Ascending aorta (tissue), 2 donors: ENCODE data around the gene MLKL. TPM values are rescaled to one million over a fixed set of nuclear protein-coding genes. Genes with fewer than 3 reads are reported as not detected.

Experiments
- DNase-seq, 2 donors: peaks; one replicate each; pipeline ENCODE4 v3.0.0-alpha.2; 2019; ENCODE audit warnings: low spot score in 2 of 2
- H3K27ac ChIP-seq, 2 donors: fragments of 200-600 bp; sonication (generic); one replicate each; pipeline ENCODE4 v1.5.1; 2016 to 2017; ENCODE audit warnings: mild to moderate bottlenecking in 1 of 2
- H3K27me3 ChIP-seq: fragments of 200-600 bp; sonication (generic); one replicate; pipeline ENCODE4 v1.5.1; 2017
- H3K36me3 ChIP-seq, 2 donors: fragments of 200-600 bp; sonication (generic); one replicate each; pipeline ENCODE4 v1.5.1; 2016
- H3K4me1 ChIP-seq, 2 donors: fragments of 200-600 bp; sonication (generic); one replicate each; pipeline ENCODE4 v1.5.1; 2016 to 2017; ENCODE audit warnings: mild to moderate bottlenecking in 1 of 2
- H3K4me3 ChIP-seq, 2 donors: fragments of 200-600 bp; sonication (generic); one replicate each; pipeline ENCODE4 v1.5.1; 2016 to 2017; ENCODE audit warnings: mild to moderate bottlenecking in 1 of 2
- H3K9me3 ChIP-seq, 2 donors: fragments of 200-600 bp; sonication (generic); one replicate each; pipeline ENCODE4 v1.5.1; 2016
- CTCF ChIP-seq, 3 experiments: fragments of 200-600 bp in 2 of 3; fragments of 450-650 bp in 1 of 3; sonication (generic) in 2 of 3; IDR thresholded peaks; one replicate each; pipeline ENCODE4 v1.5.1; 2016 to 2019; ENCODE audit warnings: antibody characterized with exemption in 3 of 3, mild to moderate bottlenecking in 1 of 3, moderate library complexity in 1 of 3
- intact Hi-C: fragments of 100-400 bp; cut with DNase I; formaldehyde crosslinking; loops from one replicate; pipeline ENCODE4 v1.15.1; 2023
- total RNA-seq: library from RNA; depleted of rRNA; stranded (reverse); fragments of >200 nt; gene quantifications from one replicate; pipeline ENCODE4 v1.1.0, GENCODE V29; 2016

The MLKL gene
- total RNA-seq, 1 donor from 2014 or later: 4.0 TPM

GRCh38 chr16:74736531-74737157 is 36.0 kb upstream of the MLKL start:
- H3K27ac ChIP-seq: no peak overlapping the region
- no peak for DNase-seq
- no peak overlapping the region for H3K4me3 ChIP-seq
- no peaks in the 10 kb centered on the region for H3K27me3 ChIP-seq
- H3K9me3 ChIP-seq: no peaks in the 10 kb centered on the region
- H3K36me3 ChIP-seq: no peaks in the 10 kb centered on the region
- no peak for TF ChIP-seq CTCF (IDR thresholded peaks at IDR 0.05)
- intact Hi-C loops: no loop called here
- no peaks in the 10 kb centered on the region for H3K4me1 ChIP-seq

- intact Hi-C loops: no loop called here
- TF ChIP-seq CTCF (IDR thresholded peaks at IDR 0.05): no peak
- no peak overlapping the region for H3K4me3 ChIP-seq
- H3K27ac ChIP-seq: no peak overlapping the region
- no peak for DNase-seq
- no peaks in the 10 kb centered on the region for H3K36me3 ChIP-seq
- no peaks in the 10 kb centered on the region for H3K27me3 ChIP-seq
- H3K4me1 ChIP-seq: no peaks in the 10 kb centered on the region
- H3K9me3 ChIP-seq: no peaks in the 10 kb centered on the region
These were observed 34.9 kb upstream of the MLKL start for GRCh38 chr16:74735554-74735953.

GRCh38 chr16:74735162-74735452 is 34.4 kb upstream of the MLKL start:
- no peak overlapping the region for H3K4me3 ChIP-seq
- H3K4me1 ChIP-seq: no peaks in the 10 kb centered on the region
- TF ChIP-seq CTCF (IDR thresholded peaks at IDR 0.05): no peak
- H3K27ac ChIP-seq: no peak overlapping the region
- intact Hi-C loops: no loop called here
- no peaks in the 10 kb centered on the region for H3K36me3 ChIP-seq
- H3K9me3 ChIP-seq: no peaks in the 10 kb centered on the region
- no peaks in the 10 kb centered on the region for H3K27me3 ChIP-seq
- no peak for DNase-seq

- H3K4me1 ChIP-seq: no peaks in the 10 kb centered on the region
- no peaks in the 10 kb centered on the region for H3K9me3 ChIP-seq
- H3K4me3 ChIP-seq: no peak overlapping the region
- no peaks in the 10 kb centered on the region for H3K27me3 ChIP-seq
- intact Hi-C loops: no loop called here
- DNase-seq: no peak
- TF ChIP-seq CTCF (IDR thresholded peaks at IDR 0.05): no peak
- H3K36me3 ChIP-seq: no peaks in the 10 kb centered on the region
- no peak overlapping the region for H3K27ac ChIP-seq
These were observed 33.9 kb upstream of the MLKL start for GRCh38 chr16:74734361-74735161.

GRCh38 chr16:74732707-74733350 is 32.2 kb upstream of the MLKL start:
- H3K4me1 ChIP-seq: no peaks in the 10 kb centered on the region
- no peaks in the 10 kb centered on the region for H3K36me3 ChIP-seq
- no peak overlapping the region for H3K27ac ChIP-seq
- H3K9me3 ChIP-seq: no peaks in the 10 kb centered on the region
- no peaks in the 10 kb centered on the region for H3K27me3 ChIP-seq
- DNase-seq: no peak
- no peak for TF ChIP-seq CTCF (IDR thresholded peaks at IDR 0.05)
- intact Hi-C loops: no loop called here
- no peak overlapping the region for H3K4me3 ChIP-seq
